ENCODE measurements around the gene VAV2.
"Not testable (repeated sequence)": the region's sequence is repeated elsewhere in the genome, so short reads cannot be mapped to it uniquely, and the experiment has no call there.

The VAV2 gene

DNA sequence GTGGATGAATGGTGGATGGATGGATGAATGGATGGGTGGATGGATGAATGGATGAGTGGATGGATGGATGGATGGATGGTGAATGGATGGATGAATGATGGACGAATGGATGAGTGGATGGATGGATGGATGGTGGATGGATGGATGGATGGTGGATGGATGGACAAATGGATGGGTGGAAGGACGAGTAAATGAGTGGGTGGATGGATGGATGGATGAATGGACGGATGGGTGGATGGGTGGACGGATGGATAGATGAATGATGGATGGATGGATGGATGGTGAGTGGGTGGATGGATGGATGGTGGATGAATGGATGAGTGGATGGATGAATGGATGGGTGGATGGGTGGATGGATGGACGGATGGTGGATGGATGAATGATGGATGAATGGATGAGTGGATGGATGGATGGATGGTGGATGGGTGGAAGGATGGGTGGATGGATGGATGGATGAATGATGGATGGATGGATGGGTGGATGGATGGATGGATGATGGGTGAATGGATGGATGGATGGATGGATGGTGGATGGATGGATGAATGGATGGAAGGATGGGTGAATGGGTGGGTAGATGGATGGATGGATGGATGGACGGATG lies 58.6 kb downstream of the VAV2 start:
- no peak for DNase-seq

DNA sequence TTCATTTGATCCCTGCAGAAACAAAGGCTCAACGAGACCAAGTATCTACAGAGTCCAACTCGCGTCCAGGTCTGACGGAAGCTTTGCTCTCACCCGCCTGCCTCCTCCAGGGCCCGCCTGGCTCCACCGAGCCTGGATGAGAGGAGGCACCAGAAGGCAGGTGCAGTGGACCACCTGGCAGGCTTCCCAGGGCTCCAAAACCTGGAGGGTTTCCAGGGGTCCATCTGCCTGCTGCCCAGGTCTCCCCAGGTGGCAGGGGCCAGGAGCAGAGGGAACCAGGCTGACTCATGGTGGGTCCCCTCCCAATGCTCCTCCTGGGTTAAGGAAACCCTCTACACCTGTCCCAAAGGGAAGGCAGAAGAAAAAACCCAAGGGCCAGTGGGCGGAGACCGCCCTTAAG lies 59.5 kb downstream of the VAV2 start:
- DNase-seq: no peak

DNA sequence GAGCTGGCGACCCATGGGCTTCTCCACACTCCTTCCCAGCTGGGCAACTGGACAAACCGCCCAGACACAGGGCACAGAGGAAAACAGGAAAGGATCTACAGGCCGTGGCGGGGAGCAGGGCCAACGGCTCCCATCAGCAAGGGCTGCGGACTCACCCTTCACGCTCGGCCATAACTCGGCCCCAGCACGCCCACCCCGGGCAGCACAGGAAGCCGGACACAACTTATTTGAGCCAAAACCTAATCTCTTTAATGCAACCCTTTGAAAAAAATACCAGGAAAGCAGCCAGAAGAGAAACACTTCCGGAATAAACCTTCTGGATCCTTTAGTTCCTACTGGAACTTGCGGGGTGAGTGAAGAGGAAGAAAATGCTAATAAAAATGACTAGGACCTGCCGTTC lies 59.9 kb downstream of the VAV2 start:
- no peak for DNase-seq

GRCh38 chr9:133930682-133931485 lies 61.2 kb downstream of the VAV2 start:
- no peak for DNase-seq

GRCh38 chr9:133930046-133930681 lies 62.0 kb downstream of the VAV2 start:
- DNase-seq: no peak

GRCh38 chr9:133929599-133929998 lies 62.5 kb downstream of the VAV2 start:
- no peak for DNase-seq

GRCh38 chr9:133928248-133928764 lies 63.8 kb downstream of the VAV2 start:
- no peak for DNase-seq

- DNase-seq: no peak
Observed at GRCh38 chr9:133927041-133927440, 65.1 kb downstream of the VAV2 start.

DNA sequence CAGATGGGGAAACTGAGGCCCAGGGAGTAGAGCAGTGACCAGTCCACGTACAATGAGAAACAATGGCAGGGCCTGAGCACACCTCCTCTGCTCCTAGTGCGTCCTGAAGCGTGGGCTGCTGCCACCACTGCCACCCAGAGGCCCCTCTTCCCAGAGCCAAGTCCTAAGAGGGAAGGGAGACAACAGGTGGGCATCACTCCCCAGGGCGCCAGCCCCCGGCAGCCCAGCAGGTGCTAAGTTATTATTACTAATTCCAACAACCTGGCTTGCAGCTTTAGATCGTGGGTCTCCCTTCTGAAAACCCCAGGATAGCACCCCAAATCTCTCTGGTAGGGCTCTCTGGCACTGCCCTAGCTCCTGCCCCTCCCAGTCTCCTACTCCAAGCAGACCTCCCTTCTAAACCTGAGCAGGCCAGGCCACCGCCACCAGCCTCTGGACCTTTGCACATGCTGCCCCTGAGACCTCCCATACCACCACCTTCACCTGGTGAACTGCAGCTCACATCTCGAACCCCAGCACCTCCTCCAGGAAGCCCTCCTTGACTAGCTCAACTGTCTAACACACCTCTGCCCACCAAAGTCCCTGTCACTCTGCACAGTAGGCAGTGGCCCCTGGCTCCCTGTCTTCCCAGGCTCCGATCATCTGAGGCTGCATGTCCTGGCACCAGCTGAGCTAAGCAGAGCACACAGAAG lies 65.8 kb downstream of the VAV2 start:
- DNase-seq: no peak

GRCh38 chr9:133924453-133924852 lies 67.7 kb downstream of the VAV2 start:
- no peak for DNase-seq

DNA sequence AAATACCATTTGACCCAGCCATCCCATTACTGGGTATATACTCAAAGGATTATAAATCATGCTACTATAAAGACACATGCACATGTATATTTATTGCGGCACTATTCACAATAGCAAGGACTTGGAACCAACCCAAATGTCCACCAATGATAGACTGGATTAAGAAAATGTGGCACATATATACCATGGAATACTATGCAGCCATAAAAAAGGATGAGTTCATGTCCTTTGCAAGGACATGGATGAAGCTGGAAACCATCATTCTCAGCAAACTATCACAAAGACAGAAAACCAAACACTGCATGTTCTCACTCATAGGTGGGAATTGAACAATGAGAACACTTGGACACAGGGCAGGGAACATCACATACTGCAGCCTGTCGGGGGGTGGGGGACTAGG lies 68.5 kb downstream of the VAV2 start:
- not testable (repeated sequence) for DNase-seq

DNA sequence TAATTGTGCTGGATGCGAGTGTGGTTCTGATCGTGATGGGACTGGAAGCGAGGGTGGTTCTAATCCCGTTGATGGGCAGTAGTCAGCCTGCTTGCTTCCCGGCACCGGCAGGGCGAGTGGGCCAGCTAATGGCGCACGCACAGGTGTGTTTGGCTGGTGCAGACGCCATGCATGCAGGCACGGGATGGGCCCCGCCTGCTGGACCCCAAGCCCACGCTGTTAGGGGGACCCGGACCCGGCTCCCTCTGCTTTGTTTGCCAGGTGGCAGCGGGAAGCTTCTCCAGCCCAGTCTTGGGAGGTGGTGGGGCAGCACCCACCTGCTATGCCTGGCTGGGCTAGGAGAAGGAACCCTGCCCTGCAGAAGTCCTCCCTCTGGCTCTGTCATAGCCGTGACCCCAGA lies 70.3 kb downstream of the VAV2 start:
- DNase-seq: no peak

DNA sequence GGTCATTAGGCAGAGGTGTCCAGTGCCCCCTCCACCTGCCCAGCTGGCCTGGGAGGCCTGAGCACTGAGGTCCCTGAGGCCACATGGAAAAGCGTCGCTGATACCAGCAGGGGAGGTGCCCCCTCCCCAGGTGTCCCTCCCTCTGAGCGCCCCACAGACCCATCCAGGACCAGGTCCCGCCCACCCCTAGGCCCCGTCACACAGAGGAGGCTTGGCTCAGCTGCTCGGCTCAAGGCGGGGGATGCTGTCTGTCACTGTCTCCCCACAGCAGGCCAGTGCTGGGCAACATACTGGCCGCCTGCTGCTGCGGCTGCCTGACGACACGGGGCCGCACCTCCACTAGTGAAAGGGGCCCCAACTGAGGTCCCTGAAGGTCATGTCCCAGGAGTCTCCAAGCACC lies 71.7 kb downstream of the VAV2 start:
- DNase-seq: no peak

- no peak for DNase-seq
Observed at GRCh38 chr9:133919253-133920115, 72.6 kb downstream of the VAV2 start.

GRCh38 chr9:133918111-133918813 lies 73.9 kb downstream of the VAV2 start:
- no peak for DNase-seq

- no peak for DNase-seq
Observed at GRCh38 chr9:133917375-133917774, 74.7 kb downstream of the VAV2 start.

DNA sequence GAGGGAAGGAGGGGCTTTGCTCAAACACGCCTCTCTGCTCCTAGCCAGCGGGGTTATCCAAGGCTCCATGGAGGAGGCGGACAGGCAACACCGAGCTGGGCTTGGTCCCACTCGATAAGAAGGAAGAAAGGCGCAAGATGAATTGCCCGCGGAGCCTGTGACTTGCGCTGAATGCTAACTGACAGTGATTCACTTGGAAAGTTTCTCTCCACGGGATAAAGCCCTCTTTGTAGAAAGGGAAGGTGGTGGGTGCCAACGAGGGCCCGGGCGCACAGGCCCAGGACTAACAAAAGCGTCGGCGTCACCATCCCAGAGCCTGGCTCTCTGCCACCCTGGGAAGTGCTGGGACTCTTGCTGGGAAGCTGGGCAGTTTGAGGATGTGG lies 76.0 kb downstream of the VAV2 start:
- no peak for DNase-seq

GRCh38 chr9:133915534-133916158 lies 76.5 kb downstream of the VAV2 start:
- no peak for DNase-seq

DNA sequence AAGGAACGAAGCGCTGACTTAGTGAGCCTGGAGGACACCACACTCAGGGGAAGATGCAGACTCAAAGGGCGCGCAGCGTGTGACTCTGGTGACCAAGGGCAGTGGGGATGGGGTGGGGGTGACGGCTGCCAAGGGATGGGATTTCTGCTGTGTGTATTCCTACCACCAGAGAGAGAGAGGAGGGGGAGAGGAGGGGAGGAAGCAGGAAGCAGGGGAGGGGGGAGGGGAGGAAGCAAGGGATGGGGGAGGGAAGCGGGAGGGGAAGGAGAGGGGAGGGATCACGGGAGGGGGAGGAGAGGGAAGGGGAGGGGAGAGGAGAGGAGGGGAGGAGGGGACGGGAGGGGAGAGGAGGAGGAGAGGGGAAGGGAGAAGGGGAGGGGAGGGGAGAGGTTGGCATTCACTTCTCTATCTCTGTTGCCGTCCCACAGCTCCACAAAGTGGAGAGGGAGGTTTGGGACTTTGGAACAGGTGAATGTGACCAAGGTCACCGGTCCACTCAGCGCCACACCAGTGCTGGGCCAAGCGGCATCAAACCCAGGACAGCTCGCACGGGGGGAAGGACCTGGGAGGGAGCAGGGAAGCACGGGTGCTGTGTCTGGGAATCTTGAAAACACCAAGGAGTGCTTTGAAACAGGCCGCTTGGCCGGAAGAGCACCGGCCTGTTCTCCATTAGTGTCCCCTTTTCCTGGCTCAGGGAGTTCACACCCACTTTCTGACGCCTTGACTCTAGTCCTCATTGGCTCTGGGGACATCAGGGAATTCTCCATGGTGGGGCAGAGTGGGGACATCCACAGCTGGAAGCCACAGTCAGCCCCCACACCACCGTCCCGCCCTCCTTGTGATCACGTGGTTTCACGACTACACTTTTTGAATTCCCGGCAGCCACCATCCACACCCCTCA lies 77.4 kb downstream of the VAV2 start:
- no peak for DNase-seq

Measured in EL (cell line).